MM.1S (cell line): ENCODE results near the gene EFCAB12.
A peak's percentile ranks its signal among the peaks of the same experiment; 100 is the strongest.

Source experiments
- DNase-seq: peaks from one replicate; pipeline ENCODE4 v3.0.0-alpha.2; 2015
- H2AFZ ChIP-seq: fragments of 300-600 bp; sonication (generic); 2 replicates; pipeline ENCODE4 v1.6.0; 2016; ENCODE audit warnings: antibody characterized with exemption, low read length
- H3F3A ChIP-seq: fragments of 300-600 bp; sonication (generic); 2 replicates; pipeline ENCODE4 v1.6.1; 2016; ENCODE audit warnings: mild to moderate bottlenecking, antibody characterized with exemption, low read length, moderate library complexity, mixed read lengths; ENCODE audit not compliant: insufficient read depth
- H3K27ac ChIP-seq: fragments of 300-600 bp; sonication (generic); 2 replicates; pipeline ENCODE4 v1.5.1; 2016; ENCODE audit warnings: mild to moderate bottlenecking, low read length
- H3K27me3 ChIP-seq: fragments of 300-600 bp; sonication (generic); replicated peaks from 2 replicates; pipeline ENCODE4 v1.6.0; 2016; ENCODE audit warnings: low read length; ENCODE audit not compliant: insufficient read depth
- H3K36me3 ChIP-seq: fragments of 300-600 bp; sonication (generic); replicated peaks from 2 replicates; pipeline ENCODE4 v1.6.1; 2016; ENCODE audit warnings: mild to moderate bottlenecking, low read length, mixed read lengths; ENCODE audit not compliant: insufficient read depth
- H3K4me1 ChIP-seq: fragments of 300-600 bp; sonication (generic); 2 replicates; pipeline ENCODE4 v1.6.1; 2016; ENCODE audit warnings: low read length, mixed read lengths
- H3K4me2 ChIP-seq: fragments of 300-600 bp; sonication (generic); 2 replicates; pipeline ENCODE4 v1.6.0; 2016; ENCODE audit warnings: low read depth, low read length
- H3K4me3 ChIP-seq: fragments of 300-600 bp; sonication (generic); 2 replicates; pipeline ENCODE4 v1.5.1; 2016; ENCODE audit warnings: low read length, mixed read lengths
- H3K79me2 ChIP-seq: fragments of 300-600 bp; sonication (generic); 2 replicates; pipeline ENCODE4 v1.6.1; 2016; ENCODE audit warnings: mixed run types, low read length, mixed read lengths
- H3K9ac ChIP-seq: fragments of 300-600 bp; sonication (generic); 2 replicates; pipeline ENCODE4 v1.6.1; 2016; ENCODE audit warnings: low read length, mixed read lengths
- H3K9me2 ChIP-seq: fragments of 300-600 bp; sonication (generic); replicated peaks from 2 replicates; pipeline ENCODE4 v1.6.1; 2016; ENCODE audit warnings: mild to moderate bottlenecking, low read length, mixed read lengths; ENCODE audit not compliant: insufficient read depth
- H3K9me3 ChIP-seq: fragments of 300-600 bp; sonication (generic); replicated peaks from 2 replicates; pipeline ENCODE4 v1.6.1; 2016; ENCODE audit warnings: mild to moderate bottlenecking, low read length, mixed read lengths; ENCODE audit not compliant: insufficient read depth
- H4K20me1 ChIP-seq: fragments of 300-600 bp; sonication (generic); 2 replicates; pipeline ENCODE4 v1.6.1; 2016; ENCODE audit warnings: mild to moderate bottlenecking, low read length, moderate library complexity, mixed read lengths; ENCODE audit not compliant: insufficient read depth
- EZH2 ChIP-seq: fragments of 300-600 bp; sonication (generic); optimal IDR thresholded peaks from 2 replicates; pipeline ENCODE3; 2017; ENCODE audit warnings: low read depth, mild to moderate bottlenecking, antibody characterized with exemption, low read length, mixed read lengths
- EZH2phosphoT487 ChIP-seq: fragments of 300-600 bp; sonication (generic); IDR thresholded peaks from 2 replicates; pipeline ENCODE4 v1.6.1; 2018; ENCODE audit warnings: antibody characterized with exemption, low read length
- TF ChIP-seq, protein P1 (sequence below): fragments of 300-600 bp; sonication (generic); IDR thresholded peaks from 2 replicates; pipeline ENCODE4 v1.5.1; 2016; ENCODE audit warnings: antibody characterized with exemption, low read length, mixed read lengths

Gene EFCAB12

DNA sequence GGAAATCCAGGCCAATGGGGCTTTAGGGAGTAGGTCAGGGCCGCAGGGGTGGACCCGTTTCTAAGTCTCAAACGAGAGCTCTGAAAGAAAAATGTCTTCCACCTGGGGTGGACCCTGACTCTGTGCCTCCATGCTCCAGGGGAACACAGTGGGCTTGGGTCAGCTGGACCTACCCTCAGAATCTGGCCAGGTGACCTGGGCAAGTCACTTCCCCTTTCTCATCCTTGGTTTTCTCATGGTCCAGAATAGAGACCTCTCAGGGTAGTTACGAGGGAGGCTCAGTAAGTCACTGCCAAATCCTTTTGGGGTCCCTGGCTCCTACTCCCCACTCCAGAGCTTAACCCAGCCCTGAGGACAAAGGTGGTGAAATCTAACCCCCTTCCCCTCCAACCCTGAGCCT is 25.8 kb downstream of the EFCAB12 start:
- no peak for DNase-seq
- no peak for TF ChIP-seq EZH2phosphoT487
- no peak for TF ChIP-seq EZH2
- TF ChIP-seq, protein P1, sequence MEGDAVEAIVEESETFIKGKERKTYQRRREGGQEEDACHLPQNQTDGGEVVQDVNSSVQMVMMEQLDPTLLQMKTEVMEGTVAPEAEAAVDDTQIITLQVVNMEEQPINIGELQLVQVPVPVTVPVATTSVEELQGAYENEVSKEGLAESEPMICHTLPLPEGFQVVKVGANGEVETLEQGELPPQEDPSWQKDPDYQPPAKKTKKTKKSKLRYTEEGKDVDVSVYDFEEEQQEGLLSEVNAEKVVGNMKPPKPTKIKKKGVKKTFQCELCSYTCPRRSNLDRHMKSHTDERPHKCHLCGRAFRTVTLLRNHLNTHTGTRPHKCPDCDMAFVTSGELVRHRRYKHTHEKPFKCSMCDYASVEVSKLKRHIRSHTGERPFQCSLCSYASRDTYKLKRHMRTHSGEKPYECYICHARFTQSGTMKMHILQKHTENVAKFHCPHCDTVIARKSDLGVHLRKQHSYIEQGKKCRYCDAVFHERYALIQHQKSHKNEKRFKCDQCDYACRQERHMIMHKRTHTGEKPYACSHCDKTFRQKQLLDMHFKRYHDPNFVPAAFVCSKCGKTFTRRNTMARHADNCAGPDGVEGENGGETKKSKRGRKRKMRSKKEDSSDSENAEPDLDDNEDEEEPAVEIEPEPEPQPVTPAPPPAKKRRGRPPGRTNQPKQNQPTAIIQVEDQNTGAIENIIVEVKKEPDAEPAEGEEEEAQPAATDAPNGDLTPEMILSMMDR = no peak
- Histone ChIP-seq H4K20me1 (no peaks in the 10 kb centered on the region), H3K4me2 (no peak overlapping the region), H3K4me1 (peaks cover 5% of the 10 kb centered on the region; the same call in 1 of the 2 replicates), H3F3A (no peaks in the 10 kb centered on the region), H2AFZ (no peak overlapping the region), H3K27me3 (no peaks in the 10 kb centered on the region), H3K9me2 (no peaks in the 10 kb centered on the region), H3K36me3 (no peaks in the 10 kb centered on the region), H3K27ac (no peak overlapping the region), H3K79me2 (peaks cover 17% of the 10 kb centered on the region), H3K4me3 (no peak overlapping the region), H3K9me3 (no peaks in the 10 kb centered on the region), H3K9ac (no peak overlapping the region)

DNA sequence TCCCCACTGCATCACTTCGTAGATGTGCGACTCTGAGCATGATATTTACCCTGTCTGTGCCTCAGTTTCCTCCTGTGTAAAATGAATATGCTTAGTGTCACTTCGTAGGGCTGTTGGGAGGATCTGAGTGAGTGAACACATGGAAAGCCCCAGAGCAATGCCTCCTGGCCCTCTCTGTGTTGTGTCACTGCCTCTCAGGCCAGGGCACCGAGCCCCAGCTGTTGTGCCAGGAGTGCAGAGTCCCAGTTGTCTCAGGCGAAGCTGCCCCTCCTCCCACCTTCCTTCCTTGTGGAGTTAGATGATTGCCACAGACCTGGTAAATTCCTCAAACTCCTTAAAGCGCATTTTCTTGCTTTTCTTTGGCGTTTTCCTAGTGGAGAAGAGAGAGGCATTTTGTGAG is 26.2 kb downstream of the EFCAB12 start:
- Histone ChIP-seq H3K4me2 (no peak overlapping the region), H3K9ac (no peak overlapping the region), H3K79me2 (peaks cover 21% of the 10 kb centered on the region), H3F3A (no peaks in the 10 kb centered on the region), H2AFZ (no peak overlapping the region), H3K27me3 (no peaks in the 10 kb centered on the region), H3K36me3 (no peaks in the 10 kb centered on the region), H3K27ac (no peak overlapping the region), H3K4me1 (peaks cover 5% of the 10 kb centered on the region; the same call in 1 of the 2 replicates), H4K20me1 (no peaks in the 10 kb centered on the region), H3K9me2 (no peaks in the 10 kb centered on the region), H3K9me3 (no peaks in the 10 kb centered on the region), H3K4me3 (no peak overlapping the region)
- no peak for DNase-seq
- no peak for TF ChIP-seq EZH2
- TF ChIP-seq, protein P1 = no peak
- no peak for TF ChIP-seq EZH2phosphoT487

GRCh38 chr3:129399895-129400357 is 28.5 kb downstream of the EFCAB12 start:
- peak overlapping the region; percentile 80; the same call in 1 of the 2 replicates for H3K9ac ChIP-seq

More at GRCh38 chr3:129399895-129400357, 28.5 kb downstream of the EFCAB12 start:
- no peaks in the 10 kb centered on the region for H3K36me3 ChIP-seq
- no peak for DNase-seq
- H2AFZ ChIP-seq = peak overlapping the region; percentile 55
- TF ChIP-seq, protein P1 = no peak
- TF ChIP-seq EZH2 (no peak), EZH2phosphoT487 (no peak)
- H3K4me3 ChIP-seq = peak overlapping the region; percentile 68
- no peaks in the 10 kb centered on the region for H3K9me2 ChIP-seq
- no peaks in the 10 kb centered on the region for H4K20me1 ChIP-seq
- peaks cover 5% of the 10 kb centered on the region; the same call in 1 of the 2 replicates for H3K4me1 ChIP-seq
- no peak overlapping the region for H3K27ac ChIP-seq
- H3K4me2 ChIP-seq = peak overlapping the region; percentile 81
- H3F3A ChIP-seq = no peaks in the 10 kb centered on the region
- peaks cover 43% of the 10 kb centered on the region for H3K79me2 ChIP-seq
- H3K27me3 ChIP-seq = no peaks in the 10 kb centered on the region
- H3K9me3 ChIP-seq = no peaks in the 10 kb centered on the region
